Colon (tissue), 2 donors: Measurements from ENCODE around the gene ARID3A.

Experiments used
- FAIRE-seq: peaks from 2 replicates; lab custom pipeline; 2012; peaks lifted over from hg19 to GRCh38; lab: Jason Lieb, UNC
- donor health status: control.
- donor health status: control.

The ARID3A gene

DNA sequence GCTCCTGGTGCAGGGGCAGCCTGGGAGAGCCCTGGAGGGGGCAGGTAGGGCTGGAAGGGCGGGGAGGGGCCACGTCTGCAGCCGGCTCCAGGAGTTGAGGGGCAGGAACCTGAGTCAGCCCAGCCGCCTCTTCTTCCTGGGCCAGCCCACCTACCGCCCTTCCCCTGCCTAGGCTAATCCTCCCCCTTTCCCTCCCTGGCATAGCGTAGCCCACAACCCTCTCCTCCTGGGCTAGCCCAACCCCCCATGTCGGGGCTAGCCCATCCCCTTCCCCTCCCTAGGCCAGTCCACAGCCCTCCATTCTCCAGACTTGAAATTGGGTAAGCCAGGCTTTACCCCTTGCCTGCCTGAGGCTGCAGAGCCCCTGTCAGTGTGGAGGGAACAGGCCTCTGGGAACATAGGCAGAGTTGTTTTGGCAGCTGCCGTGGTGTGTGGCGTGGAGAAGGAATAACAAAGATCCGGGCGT is 37.7 kb downstream of the ARID3A start:
- FAIRE-seq = no peak

DNA sequence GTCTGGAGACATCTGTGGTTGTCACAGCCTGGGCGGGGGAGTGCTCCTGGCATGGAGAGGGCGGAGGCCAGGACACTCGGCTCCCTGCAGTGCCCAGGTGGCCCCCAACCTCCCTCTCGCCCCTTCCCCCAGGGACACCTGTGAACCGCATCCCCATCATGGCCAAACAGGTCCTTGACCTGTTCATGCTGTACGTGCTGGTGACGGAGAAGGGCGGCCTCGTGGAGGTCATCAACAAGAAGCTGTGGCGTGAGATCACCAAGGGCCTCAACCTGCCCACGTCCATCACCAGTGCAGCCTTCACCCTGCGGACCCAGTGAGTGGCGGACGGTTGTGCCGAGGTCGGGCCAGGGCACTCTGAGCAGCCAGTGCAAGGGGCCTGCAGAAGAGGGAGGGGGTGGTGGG is 38.3 kb downstream of the ARID3A start:
- no peak for FAIRE-seq

DNA sequence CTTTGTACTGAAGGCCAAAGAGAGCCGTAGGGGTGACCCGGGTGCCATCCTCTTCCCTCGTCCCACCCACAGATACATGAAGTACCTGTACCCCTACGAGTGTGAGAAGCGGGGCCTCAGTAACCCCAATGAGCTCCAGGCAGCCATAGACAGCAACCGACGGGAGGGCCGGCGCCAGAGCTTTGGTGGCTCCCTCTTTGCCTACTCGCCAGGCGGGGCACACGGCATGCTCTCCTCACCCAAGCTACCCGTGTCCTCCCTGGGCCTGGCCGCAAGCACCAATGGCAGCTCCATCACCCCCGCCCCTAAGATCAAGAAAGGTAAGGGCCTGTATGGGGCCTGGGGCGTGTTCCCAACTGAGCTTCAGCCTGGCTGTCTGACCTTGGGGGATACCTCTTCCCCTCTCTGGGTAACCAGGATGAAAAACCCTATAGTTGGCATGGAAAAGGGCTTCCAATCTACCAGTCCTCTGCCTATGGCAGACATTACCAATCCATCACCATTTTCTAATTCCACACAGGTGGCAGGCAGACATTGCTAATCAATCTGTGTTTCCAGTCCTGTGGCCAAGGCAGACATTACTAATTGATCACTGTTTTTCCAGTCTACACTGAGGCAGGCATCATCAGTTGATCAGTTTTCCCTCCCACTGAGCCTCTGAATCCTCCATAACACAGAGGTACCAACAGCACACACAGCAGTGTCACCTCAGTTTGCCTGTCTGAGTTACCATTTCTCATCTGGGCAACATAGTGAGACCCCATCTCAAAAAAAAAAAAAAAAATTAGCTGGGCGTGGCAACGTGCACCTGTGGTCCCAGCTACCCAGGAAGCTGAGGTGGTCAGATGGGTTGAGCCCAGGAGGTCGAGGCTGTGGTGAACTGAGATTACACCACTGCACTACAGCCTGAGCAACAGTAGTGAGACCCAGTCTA is 39.2 kb downstream of the ARID3A start:
- FAIRE-seq = no peak

DNA sequence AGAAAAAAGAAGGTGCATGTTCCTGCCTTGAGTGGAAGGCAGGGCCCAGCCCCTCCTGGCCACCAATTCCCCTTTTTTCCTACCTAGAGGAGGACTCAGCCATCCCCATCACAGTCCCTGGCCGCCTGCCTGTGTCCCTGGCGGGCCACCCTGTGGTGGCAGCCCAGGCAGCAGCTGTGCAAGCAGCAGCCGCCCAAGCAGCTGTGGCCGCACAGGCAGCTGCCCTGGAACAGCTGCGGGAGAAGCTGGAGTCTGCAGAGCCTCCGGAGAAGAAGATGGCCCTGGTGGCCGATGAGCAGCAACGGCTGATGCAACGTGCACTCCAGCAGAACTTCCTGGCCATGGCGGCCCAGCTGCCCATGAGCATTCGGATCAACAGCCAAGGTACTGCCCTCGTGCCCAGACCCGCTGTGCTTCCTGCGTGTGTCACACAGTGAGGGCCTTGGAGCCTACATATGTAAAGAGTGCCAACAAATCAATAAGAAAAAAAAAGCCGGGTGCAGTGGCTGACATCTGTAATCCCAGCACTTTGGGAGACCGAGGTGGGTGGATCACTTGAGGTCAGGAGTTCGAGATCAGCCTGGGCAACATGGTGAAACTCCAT is 40.8 kb downstream of the ARID3A start:
- no peak for FAIRE-seq

DNA sequence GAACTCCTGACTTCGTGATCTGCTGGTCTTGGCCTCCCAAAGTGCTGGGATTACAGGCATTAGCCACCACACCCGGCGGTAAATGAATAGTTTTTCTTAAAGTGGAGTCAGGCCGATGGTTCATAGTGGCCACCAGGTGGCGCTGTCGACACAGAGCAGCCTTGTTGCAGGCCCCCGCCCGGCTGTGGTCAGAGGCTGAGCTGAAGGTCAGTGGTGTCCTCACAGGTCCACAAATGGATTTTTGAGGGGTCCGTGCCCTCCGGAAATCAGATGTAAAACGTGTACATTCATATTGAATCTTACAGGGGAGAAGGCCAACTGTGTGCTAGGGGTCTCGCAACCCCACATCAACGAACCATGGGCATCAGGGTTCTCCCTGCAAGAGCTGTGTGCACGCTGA is 44.9 kb downstream of the ARID3A start:
- no peak for FAIRE-seq

DNA sequence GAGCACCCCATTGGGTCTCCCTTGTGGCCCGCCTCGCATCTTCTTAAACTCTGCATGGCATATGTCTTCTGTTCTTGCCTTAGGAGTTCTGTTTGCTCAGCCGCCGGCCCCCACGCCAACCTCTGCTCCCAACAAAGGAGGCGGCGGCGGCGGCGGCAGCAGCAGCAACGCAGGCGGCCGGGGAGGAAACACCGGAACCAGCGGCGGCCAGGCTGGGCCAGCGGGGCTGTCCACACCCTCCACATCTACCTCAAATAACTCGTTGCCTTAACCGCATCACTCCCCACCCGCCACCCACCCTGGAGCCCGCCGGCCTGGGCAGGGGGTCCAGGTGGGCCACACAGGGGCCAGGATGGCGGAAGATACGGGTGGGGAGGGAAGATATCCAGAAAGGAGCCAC is 46.0 kb downstream of the ARID3A start:
- no peak for FAIRE-seq

DNA sequence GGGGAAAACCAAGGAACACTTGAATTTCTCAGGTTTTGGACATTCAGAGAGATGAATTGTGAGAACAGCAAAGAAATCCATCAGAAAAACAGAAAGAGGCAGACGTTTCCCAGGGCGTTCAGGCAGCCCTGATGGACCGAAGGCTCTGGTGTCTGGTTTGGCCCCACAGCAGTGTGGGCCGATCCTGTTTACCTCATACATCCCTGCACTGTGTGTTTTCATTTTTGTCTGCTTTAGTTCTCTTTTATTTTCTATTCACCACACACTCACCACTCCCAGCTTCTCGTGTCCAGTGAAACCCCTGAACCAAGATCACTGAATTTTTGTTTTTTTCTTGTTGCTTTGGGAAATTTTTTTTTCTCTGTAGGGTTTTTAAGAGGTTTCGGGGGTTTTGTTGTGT is 46.4 kb downstream of the ARID3A start:
- FAIRE-seq = no peak

DNA sequence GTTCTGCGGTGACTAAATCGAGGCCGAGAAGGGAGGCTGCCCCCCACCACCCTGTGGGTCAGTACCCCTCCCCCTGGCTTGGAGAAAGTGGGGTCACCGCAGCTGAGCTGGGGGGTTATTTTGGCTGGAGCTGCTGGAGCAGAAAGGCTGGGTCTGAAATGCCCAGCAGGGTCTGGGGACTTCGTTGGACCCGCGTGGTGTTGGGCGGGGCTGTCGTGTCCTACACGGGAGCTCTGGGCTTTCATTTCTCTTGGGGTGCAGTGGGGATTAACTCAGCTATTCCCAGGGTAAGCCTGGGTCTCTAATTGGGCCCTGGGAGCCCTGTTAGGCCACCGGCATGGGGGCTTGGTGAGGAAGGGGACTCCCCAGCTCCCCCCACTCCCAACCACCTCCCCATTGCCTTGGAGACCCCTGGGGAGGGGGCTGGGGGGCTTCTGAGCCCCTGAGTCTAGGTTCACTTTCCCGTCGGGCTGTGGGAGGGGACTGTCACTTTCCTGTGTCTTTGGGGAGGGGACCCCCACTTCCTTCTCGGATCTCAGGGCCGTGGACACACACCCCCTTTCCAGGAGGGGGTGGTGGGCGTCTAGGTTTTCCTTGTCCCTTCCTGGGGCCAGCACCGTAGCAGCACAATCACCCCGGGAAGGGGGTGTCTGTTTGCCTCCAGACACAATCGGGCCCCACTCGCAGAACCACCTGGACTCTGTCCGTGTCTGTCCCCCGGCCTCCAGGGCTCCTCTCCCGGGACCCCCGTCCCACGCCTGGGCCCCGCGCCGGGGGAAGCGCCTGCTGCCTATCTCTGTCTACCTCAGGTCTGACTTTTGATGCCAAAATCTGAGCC is 48.1 kb downstream of the ARID3A start:
- no peak for FAIRE-seq

DNA sequence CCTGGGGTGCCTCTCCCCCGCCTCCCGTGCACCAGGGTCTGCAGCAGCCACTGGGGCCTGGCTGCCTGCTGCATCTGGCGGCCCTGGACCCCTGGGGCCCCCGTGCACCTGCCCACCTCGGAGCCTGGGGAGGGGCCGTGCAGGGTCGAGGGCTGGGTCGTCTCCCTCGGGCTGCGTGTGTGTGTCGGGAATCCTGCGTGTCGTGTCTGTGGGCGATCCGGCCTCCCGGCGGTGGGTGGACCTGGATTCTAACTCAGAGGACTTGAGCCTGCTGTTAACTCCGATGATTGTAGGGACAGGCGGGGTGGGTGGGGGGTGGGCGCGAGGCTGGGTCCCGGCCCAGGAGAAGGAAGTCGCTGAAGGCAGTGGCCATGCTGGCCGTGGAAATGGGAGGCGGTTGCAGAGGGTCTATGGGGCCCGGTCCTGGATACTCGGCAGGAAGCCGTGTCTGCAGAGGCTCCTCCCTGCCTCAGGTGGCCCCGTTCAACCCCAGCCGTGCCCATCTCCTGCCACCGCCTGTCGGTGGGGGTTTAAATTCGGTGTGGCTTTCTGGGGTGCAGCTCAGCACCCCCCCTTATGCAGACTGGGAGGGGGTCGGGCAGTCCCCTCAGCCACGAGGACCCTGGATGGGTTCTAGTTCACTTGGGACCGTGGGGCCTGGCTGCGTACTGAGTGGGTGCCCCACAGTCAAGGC is 48.9 kb downstream of the ARID3A start:
- FAIRE-seq = no peak

DNA sequence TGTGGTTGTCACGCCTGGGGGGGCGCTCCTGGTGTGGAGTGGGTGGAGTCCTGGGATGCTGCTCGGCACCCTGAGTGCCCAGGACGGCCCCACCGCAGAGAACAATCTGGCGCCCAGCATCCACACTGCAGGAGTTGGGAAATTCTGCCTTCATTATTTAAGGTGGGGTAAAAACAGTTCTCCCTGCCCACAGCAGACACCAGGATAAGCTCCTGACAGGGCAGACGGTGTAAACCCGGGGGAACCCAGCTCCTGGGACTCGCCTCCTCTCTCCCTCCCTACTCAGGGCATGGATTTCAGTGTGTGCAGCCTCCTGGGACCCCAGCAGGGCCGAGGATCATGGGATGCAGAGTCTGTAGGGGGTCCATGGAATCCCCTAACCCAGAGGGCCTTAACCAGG is 50.6 kb downstream of the ARID3A start:
- no peak for FAIRE-seq

DNA sequence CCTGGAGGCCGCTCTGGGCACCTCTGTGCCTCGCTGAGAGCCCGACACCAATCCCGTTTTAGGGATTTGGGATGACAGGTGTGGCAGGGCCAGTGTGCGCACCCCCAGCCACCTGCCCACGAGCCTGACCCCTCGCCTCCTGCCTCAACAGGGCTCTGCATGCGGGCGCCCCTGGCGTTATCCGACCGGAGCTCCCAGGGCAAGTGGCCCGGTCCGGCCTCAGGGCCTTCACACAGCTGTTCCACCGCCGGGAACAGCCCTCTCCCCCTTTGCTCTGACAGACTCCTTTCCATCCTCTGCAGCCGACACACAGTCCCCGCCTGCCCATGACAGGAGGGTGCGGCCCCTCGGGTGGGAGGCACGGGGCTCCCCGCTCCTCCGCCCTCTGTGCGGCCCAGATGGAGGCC is 51.2 kb downstream of the ARID3A start:
- no peak for FAIRE-seq

DNA sequence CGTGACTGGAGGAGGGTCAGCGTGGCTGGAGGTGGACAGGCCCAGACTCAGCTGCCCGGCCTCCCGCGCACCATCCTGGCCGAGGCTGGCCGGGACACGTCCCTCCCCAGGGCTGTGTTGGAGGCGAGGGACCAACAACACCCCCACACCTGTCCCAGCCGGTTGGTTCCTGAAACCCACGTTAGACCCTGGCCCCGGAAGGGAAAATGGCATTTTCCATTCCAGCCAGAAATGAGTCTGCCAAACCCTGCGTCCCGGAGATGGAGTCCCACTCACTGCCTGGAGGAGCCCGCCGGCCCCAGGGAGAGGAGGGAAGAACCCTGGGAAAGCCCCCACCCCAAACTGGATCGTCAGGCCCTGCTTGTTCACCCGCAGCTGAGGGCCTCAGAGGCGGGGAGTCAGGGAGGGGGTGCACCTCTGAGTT is 53.5 kb downstream of the ARID3A start:
- no peak for FAIRE-seq

DNA sequence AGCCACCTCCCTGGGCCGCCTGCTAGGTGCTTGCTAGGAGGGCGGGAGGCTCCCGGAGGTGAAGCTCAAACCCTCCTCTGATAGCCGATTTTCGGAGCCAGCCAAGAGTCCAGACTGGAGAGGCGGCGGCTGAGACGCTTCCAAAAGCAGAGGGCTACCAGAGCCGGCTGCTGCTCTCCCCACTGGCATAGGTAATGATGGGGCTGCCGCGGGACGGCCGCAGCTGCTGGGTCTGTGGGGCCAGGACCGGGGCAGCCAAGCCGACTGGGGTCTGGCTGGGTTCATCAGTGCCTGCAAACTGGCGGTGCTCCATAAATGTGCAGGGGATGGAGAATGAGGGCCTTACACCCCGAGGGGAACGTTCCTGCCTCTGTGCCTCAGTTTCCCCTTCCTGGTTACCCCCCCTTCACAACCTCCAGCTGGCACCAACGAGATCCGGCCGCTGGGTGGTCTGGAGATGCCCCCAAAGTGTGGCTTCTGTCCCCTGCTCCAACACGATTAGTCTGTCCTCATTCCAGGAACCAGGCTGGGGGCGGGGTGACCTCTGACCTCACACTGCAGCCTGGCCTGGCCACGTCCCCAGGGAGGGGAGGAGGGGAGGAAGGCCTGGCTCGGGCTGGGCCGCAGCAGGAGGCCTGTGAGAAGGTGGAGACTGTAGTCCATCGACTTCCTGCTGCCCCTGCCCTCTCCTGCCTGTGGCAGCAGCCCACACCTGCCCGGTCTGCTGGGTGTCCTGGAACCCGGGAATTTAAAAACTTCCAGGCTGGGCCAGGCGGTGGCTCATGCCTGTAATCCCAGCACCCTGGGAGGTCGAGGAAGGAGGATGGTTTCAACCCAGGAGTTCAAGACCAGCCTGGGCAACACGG is 54.5 kb downstream of the ARID3A start:
- FAIRE-seq = no peak

DNA sequence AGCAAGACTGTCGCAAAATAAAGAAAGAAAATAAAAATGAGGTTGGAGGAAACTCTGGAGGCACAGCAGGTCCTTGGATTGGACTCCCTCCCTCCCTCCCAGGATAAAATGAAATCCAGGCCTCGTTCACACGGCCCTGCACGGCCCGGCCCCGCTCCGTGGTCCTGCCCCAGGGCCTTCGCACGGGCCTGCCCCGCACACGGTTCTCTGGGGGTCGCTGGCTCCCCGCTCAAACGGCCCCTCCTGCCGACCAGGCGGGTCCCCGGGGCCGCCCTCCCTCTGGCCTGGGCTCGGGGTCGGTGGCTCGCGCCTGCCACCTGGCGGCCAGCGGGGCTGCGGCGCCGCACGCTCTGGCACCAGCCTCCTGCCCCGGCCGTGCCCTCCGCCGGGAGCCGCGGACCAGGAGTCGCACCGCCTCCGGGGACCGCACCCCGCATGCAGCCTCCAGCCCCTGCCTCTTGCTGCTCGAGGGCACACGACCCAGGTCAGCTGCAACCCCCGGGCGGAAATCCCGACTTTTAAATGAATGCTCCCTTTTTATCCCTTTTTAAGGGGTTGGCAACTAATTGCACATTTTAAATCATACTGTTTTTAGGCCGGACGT is 56.8 kb downstream of the ARID3A start:
- FAIRE-seq = no peak

DNA sequence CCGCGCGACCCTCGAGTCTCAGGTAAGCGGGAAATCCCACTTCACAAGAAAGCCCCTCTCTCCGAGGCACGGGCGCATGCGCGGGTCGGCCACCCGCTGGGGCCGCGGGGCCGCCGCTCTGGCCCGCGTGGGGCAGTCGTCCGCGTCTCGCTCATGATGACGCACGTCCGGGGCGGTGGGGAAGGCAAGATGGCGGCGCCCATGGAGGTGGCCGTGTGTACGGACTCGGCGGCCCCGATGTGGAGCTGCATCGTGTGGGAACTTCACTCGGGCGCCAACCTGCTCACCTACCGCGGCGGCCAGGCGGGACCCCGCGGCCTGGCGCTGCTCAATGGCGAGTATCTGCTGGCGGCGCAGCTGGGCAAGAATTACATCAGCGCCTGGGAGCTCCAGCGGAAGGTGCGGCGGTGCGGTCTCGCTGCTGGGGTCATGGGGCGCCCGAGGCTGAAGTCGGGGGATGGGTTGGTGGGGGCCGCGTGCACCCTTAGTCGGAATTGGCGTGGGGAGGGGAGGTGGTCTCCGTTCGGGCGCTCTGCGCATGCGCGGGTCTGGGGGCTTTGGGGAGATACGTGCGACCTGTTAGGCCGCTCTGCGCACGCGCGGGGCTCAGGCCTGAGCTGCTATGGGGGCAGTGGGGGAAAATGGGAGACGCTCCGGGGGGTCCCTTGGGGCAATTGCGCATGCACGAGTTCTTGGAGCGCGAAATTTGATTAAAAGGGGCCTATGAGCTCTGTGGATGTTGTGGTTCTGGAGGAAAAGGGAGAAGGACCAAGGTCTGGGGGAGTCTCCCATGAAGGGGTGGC is 58.5 kb downstream of the ARID3A start, which contains the start of gene WDR18:
Gene WDR18, plus strand, starts transcription at position 181 of the 803 bp plus-strand sequence. Its CDS starts 9 bp downstream, at position 190.
- no peak for FAIRE-seq

DNA sequence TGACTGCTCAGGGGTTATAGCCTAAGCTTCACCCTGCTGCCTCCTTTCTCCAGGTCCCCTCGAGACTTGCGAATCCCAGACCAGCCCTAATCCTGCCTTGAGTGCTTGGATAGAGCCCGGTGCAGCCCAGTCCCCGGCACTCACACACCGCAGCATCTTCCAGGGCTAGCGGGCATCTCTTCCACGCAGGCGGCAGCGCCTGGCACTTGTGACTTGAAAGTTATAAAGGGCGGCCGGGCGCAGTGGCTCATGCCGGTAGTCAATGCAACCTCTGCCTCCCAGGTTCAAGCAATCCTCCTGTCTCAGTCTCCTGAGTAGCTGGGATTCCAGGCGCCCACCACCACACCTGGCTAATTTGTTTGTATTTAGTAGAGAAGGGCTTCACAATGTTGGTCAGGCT is 60.2 kb downstream of the ARID3A start:
- no peak for FAIRE-seq

DNA sequence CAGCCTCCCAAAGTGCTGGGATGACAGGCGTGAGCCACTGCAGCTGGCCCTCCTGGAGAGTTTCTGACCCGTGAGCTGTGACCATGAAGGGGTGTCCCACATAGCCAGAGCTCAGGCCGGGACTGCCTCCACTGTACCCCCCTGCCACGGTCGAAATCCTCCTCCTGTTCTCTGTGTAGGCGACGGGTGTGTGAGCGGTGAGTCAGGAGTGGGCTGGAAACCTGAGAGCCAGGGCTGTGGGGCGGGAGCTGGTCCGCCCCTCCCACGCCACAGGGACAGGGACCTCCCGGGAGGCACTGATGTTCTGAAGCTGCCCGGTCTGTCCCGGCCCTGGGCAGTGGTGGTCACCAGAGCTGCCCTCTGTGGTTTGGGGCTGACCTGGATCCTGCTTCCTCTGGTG is 62.2 kb downstream of the ARID3A start:
- FAIRE-seq = no peak

DNA sequence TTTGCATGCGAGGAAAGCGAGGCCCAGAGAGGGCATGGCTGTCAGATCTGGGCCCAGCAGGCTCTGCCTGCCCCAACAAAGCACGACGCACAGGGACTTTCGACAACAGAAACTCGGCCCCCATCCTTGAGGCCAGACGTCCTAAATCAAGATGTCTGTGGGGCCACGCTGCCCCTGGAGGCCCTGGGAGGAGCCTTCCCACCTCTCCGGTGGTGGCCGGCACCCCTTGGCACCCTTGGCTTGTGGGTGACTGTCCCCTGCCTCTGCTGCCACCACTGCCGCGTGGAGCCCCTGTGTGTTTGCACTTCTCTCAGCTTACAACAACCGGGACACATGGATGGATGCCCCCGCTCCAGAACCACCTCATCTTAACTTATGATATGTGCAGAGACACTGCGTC is 62.7 kb downstream of the ARID3A start:
- FAIRE-seq = no peak

DNA sequence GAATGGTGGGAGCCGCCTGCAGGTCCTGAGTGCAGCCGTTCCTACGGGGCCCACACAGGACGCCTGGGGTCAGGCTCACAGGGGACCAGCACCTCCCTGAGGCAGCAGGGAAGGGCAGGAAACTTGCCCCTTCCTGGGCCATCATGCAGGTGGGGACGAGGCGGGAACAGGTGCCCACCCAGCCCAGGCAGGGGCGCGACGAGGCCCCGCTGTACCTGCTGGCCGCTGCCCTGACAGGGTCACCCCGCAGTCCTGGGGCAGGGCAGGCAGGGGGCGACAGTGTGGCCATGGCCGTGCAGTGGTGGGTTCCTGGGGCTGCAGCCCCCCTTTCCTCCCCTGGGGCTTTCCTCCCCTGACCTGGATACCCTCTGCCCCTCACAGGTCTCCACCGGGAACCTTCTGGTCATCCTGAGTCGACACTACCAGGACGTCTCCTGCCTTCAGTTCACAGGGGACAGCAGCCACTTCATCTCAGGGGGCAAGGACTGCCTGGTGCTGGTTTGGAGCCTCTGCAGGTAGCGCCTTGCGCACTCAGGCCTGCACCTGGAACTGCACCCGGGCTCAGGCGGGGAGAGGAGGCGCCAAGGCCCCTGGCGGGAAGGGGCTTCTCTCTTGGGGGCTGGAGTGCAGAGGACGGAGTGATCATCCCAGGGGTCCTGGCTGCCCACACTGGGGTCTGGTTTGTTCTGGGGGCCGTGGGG is 63.7 kb downstream of the ARID3A start:
- no peak for FAIRE-seq
